GM19239 (cell line): ENCODE results near the gene ZNF516.

Source experiments
- DNase-seq: peaks from one replicate; pipeline ENCODE4 v3.0.0; 2011; ENCODE audit warnings: low spot score; ENCODE audit not compliant: insufficient read length
- FAIRE-seq: peaks from 2 replicates; lab custom pipeline; 2011; peaks lifted over from hg19 to GRCh38; lab: Jason Lieb, UNC

The ZNF516 gene

DNA sequence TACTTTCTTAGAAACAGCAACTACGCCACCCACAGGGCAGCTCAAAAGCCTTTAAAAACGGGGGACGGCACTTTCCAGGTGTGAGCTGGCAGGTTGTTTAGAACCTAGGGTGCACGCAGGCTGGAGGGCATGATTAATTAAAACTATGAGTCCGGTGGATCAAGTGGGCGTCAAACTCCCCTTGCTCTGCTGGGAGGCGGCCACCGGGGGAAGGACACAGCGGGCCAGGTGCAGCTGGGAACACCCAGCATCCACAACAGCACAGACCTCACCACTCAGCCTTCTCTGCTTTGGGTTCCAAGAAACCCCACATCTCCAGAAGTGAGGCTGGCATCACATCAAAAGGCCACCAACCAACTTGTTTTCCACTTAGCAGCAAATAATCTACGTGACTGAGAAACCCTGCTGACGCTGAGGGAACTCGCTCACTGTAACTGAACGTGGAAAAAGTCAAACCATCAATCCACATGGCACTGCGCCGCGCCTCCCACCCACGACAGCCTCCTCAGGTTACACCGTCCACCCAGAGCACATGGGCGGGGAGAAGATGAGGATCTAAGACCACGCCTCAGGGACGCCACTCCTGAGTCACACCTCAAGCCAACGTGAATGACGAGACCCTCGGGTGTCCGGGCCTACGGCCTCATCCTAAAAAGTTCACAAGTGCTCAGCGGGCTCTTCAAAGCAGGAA lies 118.2 kb downstream of the ZNF516 start:
- FAIRE-seq (no peak), DNase-seq (no peak)

DNA sequence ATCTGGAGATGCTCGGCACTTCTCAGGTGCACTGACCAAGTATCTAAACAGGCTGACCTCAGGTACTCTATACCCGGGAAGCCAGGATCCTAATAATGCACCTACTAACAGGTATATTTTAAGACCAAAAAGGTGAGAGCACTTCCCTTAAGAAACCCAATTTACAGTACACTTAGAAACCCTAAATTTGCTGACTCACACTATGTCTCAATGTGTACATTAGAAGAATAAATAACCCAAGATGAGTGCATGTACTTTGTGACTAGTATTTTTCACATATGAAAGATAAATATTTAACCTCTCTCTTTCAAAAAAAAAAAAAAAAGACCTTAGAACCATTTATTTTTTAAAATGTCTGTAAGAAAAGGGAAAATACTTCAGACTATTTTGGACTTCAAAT lies 118.8 kb downstream of the ZNF516 start:
- DNase-seq (no peak), FAIRE-seq (no peak)

DNA sequence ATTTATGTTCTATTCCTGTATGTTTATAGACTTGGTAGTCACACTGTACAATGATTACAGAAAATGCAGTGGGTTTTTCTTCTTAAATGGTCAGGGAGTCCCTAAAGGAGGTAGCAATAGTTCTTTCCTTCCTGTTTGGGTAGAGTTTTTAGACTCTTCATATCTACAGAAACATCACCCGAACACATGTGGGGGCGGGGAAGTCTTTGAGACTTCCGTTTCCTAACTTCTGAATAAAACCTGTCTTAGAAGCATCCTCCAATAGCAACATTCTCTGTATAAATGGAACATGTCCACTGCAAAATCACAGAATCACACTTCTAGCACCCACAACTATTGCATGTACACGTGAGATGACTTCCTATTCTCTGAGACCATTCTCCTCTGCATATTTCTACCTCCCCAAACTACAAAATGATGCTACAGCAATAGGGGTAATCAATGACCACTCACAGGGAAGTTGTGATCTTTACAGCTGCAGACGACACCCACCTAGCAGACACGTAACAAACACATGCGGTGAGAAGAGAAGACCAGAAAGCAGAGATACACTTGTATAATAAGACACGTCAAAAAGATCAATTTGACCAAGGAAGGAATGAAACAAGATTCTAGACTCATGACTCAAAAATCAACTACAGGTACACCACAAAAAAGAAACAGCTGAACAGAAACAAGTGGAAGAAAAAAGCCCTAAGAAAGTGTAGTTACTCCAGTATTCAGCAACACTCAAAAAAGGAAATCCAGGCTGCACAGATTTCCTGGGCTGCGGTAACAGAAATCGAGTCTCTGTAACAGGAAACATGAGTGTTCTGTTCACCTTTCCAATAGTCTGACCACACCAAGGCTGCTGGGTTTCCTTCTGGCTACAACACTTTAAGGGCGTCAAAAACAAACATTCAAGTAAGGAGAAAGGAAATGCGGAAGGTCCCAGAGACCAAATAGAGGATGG lies 120.4 kb downstream of the ZNF516 start:
- DNase-seq (no peak), FAIRE-seq (peak; percentile 90)

DNA sequence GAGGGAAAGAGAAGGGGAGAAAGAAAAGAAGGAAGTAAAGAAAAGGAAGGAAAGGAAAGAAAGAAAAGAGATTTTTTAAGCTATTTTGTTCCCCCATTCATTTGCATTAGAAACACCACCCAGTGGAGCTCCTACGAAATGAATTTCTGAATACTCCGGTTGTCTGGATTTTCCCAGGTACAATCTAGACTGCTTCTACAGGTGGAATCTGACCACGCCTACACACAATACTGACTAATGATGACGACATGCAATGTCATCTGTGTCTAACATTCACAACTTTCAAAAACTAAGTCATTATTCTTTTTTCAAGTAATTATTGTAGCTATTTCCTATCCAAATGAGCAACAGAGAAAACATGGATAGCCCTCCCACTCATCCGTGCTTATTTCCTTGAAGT lies 121.7 kb downstream of the ZNF516 start:
- FAIRE-seq: no peak
- DNase-seq: no peak

DNA sequence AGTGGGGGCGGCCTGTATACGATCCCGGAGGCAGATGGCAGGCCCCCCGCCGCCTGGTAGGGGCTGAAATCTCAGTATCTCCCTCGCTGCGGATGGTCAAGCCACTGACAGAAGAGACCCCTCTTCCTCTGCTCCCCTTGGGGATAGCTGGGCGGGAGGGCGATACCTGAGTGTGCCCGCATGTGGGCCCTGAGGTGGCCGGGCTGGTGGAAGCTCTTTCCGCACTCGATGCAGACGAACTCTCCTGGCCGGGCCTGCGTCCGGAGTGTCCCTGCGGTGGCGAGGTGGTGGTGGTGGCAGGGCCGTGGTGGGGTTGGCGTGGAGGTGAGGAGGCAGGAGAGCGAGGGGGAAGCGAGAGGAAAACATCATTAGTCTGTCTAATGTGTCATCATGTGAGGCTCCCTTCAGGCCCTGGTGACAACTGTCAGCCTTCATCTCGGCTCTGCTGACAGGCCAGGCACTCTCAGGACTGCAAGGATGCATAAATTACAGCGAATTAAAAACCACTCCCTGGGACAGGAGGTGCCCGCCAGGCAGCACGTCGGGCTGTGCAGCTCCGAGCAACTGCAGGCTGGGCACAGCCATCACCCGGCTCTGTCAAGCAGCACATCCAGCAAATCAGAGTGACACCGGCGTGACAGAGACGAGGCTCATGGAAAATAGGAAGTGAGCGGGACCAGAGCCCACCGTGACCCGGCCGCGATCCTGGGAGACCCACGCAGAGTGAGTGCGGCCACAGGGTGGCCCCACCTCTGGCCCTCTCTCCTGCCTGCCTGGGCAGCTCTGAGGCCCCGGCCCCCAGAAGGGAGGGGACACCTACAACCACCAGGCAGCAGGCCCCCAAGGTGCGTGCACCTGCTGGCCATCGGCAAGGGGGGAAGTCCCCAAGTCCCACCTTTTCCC lies 123.5 kb downstream of the ZNF516 start:
- no peak for DNase-seq
- no peak for FAIRE-seq

DNA sequence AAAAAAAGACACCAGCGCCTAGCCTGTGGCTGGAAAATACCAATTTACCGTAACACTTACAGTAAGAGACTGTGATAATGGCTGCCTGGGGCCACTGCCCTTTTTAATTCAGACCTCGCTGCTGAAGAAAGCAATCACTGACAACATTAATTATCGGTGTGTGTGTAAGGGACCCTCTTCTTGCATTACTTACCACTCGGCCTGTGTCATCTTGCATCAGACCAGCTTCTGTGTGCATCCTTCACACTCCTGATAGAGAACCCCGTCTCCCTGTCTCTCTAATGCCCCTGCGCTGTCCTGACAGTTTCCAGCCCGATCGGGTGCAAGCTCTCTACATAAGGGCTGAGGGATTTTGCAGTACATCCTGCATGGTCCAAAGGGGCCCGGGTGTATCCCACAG lies 124.4 kb downstream of the ZNF516 start:
- FAIRE-seq (no peak), DNase-seq (no peak)

DNA sequence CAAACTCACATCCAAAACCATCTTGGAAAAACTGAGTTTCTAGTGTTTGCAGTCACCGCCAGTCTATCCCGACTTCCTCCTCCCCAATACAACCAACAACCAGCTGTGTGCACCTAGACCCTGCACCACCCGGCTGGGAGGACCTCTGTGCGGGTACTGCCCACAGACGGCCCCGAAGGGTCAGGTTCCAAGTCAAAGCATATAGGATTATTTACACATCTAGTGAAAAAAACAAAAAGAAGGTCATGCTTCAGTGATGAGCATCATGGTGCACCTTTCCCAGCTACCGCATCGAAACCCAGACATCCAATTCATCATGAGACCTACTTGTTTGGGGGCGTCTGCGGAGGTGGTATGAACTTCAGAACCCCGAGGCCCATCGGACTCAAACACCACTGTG lies 124.8 kb downstream of the ZNF516 start:
- no peak for FAIRE-seq

DNA sequence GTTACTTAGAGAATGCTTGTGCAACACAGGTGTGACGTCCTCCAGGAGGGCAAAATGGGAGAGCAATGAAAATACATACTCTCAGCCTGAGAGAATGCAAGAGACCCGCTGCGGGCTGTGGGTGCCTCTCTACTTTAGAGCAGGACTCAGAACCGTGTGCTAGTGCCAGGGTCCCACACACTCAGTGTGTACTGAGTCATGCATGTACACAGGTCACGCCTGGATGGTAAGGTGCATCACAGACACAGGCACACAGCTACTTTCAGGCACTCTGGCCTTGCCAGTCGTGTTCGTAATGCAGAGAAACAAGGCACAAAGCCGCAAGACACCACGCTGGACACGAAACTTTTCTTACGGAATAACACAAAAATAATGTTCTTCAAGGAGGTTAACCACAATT lies 125.3 kb downstream of the ZNF516 start:
- no peak for DNase-seq
- FAIRE-seq: no peak

More for the DNA sequence above, 124.8 kb downstream of the ZNF516 start:
- no peak for DNase-seq

DNA sequence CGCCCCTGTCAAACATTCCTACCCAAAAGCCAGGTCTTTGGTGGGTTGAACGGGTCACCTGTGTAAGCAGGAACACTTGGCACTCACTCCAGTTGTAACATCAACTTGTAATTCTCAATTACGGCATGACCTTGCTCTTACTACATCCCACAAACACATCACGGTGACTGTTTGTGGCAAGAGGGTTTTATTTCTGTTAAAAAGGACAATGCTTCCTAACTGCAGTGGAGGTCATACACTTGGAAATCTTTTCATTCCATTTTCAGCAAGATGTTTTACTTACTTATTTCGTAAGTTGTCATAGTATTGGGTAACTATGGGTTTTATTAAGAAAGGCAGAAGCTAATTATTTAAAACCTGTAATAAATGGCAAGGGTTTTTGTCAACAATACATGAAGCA lies 126.1 kb downstream of the ZNF516 start:
- FAIRE-seq (no peak), DNase-seq (no peak)

DNA sequence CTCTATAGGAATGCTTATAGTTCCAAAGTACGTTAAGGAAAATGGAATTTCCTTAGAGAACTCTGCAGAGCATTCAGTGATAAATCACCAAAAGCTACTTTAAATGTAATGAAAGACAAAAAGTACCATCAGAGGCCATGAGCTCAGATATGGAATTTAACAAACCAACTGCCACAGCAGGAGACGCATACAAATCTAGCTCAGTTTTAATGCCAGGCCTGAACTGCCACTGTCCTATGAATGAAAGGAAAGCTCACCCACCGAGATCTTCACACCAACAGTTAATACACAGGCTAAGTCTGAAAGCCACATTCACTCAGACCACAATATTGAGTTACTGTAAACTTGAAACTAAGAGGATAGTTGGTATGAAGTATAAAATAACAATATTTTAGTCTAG lies 126.8 kb downstream of the ZNF516 start:
- no peak for DNase-seq
- no peak for FAIRE-seq

DNA sequence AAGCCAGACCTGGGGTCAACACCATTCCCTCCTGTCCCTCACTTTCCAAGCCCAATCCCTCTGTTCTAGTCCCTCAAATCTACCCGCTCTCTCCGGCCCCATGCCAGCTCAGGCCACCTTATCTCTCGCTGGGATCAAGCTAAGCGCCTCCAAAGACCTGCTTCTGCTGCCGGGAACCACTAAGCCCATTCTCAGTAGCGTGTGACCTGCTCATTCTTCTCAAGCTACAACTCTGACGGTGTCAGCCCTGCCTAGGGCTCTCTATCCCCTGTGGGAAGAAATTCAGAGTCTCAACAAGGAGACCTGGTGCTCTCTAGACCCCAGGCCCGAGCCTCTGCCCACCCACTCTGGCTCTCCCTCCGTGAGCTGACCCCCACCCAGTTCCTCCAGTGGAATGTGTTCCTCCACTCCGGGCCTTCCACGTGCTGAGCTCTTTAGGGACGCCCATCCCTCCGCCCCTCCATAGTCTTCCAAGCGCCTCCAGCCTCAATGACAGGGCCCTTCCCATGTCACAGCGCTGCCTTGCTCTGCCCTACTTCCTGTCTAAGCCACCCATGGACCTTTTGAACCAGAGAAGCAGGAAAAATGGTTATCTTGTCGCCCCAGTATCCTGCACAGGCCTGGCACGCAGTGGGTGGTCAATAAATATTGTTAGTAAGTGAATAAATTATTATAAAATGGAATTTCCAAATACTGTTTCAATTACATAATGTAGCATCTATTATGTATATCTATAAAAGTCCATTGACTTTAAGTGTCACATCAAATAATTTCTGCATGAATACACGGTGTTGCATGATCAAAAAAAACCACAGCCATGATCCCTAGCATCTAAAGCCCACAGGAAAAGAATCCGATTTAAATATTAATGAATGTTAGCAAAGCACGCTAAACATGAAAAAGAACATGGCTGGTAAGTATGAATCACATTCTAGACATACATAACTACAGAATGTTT lies 127.6 kb downstream of the ZNF516 start:
- no peak for FAIRE-seq

DNA sequence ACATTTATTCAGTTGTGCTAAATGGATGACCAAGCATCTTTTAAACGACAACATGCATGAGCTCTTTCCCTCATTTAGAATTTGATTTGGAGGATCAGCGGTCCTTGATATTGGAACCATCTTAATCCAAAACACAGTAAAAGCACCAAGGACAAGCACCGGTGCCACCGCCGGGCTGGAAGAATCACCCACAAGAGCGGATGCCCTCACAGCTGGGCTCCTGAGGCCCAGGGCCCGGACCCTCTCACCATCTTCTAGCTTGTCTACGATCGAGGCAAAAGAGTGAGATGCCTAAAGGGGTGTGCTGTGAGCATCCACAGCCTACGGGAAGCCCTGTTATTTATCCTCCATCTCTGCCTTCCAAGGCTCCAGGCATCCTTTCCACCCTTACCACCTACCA lies 129.5 kb downstream of the ZNF516 start:
- FAIRE-seq (no peak), DNase-seq (no peak)

More for the DNA sequence above, 127.6 kb downstream of the ZNF516 start:
- DNase-seq: no peak

DNA sequence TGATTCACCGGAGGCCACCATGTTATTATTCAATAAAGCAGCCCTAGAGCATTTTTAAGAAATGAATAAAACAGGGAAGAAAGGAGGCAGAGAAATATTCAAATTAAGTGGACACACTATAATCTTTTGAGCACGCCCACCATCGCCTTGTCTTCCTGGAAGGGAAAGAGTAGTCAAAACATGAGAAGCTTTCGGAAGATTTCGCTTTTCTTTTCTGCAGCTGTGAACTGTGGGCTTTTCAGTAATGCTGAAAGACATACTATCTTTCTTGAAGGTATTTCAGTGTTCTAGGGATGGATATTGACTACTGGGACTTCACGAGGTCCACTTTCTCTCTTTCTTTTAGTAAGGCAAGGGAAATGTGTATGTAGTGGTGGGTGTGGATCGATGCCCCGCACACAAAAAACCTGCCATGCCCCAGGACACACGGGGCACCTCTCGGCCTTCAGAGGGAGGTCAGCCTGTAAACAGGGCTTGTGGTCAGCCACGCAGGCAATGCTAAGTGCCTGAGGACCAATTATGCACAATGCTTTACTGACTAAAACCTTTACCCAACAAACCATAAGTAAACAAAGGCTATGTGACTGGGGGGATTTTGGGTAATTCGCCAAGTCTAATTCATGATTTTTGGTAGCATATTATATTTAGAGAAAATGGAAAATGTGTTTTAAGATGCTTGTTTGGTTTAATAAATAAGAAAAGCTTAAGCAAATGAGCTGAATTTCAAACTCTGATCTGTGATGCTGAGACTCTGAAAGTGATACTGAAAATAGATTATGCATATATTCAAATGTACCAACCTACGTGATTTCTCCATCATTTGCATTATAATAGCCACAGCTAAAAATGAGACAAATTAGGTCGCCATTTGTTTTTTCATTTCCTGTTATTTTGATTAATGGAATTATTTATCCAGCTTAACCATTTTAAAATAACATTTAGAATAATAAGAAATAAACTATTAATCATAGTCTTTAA lies 130.5 kb downstream of the ZNF516 start:
- peak; percentile 91 for FAIRE-seq

DNA sequence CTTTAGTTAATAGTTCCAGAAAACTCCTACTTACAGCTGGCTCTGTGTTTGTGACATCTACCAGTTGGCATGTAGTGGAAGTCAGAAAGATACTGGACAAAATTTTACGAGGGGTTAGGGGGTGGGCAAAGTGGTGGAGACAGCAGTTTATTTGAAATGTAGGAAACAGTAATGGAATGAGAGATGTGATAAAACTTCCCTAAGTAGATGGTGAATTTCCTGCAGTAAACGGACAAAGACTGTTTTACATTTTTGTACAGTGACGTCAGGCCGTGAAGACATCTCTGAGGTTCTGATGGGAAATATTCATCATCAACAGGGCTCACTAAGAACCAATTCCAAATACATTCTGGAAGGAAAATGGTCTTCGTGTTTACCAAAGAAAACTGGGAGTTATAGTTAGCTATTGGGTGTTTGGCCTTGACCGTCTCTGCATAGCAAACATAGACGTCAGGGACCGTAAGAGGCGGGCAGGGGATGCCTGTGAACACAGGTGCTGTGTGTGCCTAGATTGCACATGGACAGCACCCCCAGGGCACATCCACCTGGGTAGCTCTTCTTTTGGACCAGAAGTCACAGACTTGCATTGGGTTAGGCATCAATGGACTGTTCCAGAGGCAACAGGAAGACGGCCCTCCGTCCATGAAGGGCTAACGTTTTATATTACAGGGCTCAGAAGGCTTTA lies 131.5 kb downstream of the ZNF516 start:
- no peak for DNase-seq
- FAIRE-seq: no peak

More for the DNA sequence above, 130.5 kb downstream of the ZNF516 start:
- DNase-seq: peak; percentile 52

DNA sequence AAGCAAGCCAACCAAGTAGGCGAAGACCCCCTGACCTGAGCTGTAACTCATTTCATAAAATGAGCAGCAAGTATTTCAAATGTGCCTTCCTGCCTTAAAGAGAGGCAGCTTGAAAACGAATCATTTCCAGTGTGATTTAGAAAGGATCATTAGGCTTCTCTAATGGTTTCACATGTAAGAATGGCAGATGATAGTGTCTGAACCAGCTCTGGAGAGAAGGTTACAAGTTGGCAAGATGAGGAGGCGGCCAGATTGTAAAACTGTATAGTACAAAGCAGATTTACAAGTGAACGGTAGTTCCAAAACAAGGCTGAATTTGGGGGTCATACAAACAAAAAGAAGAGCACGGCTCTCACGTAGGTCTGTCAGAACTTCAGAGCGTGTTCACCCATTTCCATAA lies 132.4 kb downstream of the ZNF516 start:
- FAIRE-seq (no peak), DNase-seq (no peak)

DNA sequence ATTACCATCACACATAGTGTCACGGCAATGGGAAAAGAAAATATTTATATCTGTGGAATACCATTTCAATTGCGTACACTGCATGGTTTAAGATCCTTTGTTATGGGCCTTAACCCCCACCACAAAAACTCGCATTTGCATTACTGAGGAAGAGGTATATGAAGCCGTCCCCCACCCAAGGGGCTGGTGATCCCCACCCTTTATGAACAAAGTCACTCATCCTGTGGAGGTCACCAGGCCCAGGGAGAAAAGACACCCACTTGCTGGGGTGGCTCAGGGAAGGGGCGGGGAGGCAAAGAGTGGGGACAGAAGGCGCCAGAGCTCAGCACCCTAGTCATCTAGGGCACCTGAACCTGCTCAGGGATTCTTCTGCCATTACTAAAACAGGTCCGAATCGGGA lies 133.8 kb downstream of the ZNF516 start:
- FAIRE-seq: no peak
- no peak for DNase-seq

DNA sequence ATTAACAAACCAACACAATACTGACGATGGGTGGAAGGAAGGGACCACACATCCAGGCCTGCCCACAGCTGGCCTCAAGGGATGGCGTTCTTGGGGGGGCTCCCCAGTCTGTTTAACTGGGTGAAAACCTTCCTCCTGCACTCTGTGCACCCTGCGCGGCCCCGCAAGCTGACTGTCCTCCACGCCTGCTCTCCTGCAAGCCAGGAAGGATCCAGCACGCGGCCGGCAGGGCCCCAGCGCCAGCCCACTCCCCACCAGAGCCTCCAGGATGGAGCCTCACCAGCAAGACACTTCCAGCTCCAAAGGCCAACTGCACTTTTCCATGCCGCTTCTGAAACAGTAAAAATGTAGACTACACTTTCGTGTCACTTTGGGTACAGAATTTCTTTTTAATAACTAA lies 135.1 kb downstream of the ZNF516 start:
- FAIRE-seq (no peak), DNase-seq (no peak)

DNA sequence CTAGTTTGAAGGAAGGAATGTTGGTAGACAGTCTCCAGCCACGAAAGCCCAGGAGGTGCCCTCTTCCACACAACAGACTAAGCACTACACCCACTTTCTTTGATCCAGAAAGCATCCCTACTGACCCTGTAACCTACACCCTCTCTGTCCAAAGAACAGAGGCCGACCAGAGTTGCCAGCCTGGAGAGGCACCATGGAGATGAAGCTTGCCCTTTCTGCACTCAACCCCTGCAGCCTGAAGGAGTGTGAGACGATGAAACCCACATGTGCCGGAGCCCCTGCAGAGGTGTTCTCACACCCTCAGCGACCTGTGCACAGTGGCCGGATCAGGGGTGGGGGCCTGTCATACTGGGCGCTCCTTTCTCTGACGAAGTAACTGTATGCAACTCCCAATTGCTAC lies 136.3 kb downstream of the ZNF516 start:
- FAIRE-seq: no peak
- no peak for DNase-seq
